ENCODE measurements around the gene ZCCHC4. TPM values are rescaled to one million over a fixed set of nuclear protein-coding genes. Genes with fewer than 3 reads are reported as not detected.

The ZCCHC4 gene, protein sequence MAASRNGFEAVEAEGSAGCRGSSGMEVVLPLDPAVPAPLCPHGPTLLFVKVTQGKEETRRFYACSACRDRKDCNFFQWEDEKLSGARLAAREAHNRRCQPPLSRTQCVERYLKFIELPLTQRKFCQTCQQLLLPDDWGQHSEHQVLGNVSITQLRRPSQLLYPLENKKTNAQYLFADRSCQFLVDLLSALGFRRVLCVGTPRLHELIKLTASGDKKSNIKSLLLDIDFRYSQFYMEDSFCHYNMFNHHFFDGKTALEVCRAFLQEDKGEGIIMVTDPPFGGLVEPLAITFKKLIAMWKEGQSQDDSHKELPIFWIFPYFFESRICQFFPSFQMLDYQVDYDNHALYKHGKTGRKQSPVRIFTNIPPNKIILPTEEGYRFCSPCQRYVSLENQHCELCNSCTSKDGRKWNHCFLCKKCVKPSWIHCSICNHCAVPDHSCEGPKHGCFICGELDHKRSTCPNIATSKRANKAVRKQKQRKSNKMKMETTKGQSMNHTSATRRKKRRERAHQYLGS
- polyA plus RNA-seq (2011; rRNA removed) (8.9 and 10.2 TPM in 2 replicates), polyA plus RNA-seq (2017; fragmentation: RNase III; extraction: RNeasy Plus Mini Kit Qiagen cat#74134 plus additional on column Dnase treatment) (5.2 to 5.9 TPM (median 5.7 TPM) in 3 replicates), polyA minus RNA-seq (2011; rRNA and poly(A)+ RNA removed) (6.1 and 6.6 TPM in 2 replicates)
- 2.8 and 3.1 TPM in 2 replicates for polyA plus RNA-seq (2012; cell fraction: cytosol; rRNA removed)
- 3.6 and 6.6 TPM in 2 replicates for polyA plus RNA-seq (2012; cell fraction: nucleus; rRNA removed)

DNA sequence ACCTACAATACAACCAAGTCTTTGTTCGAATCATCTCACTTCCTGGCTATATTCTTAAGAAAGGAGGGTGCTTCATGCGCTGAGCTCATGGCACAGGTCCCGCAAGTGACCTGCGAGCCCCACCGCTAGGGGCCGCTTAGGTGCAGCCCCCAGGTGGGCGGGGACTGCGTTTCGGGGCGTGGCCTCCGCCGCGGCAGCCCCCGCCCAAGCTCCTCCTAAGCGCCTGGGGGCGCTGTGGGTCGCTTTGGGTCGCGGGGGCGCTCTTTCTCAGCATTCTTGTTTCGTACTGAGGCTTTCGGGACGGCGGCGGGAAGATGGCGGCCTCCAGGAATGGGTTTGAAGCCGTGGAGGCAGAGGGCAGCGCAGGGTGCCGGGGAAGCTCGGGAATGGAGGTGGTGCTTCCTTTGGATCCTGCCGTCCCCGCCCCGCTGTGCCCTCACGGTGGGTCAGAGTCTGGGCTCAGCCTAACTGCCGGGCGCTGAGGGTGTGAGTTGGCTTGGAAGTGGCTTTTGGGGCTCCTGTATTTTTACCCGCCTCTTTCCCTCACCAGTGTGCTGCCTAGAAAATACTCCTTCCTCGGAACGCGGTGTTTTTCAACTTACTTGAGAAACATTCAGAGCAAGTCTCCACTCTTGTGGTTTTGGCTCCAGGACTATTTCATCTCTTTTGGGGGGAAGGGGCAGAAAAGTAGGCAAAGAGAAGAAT is at the start of gene ZCCHC4:
Gene ZCCHC4 (plus strand): TSS at position 279 of the 705 bp plus-strand sequence. CDS start 36 bp downstream, at position 315.
- ChIA-PET POLR2A (interaction anchor here (0.6 to 1.3 kb wide), 6 partner anchors 8 to 153 kb away, joined by 3 to 8 read pairs (median 5); partner anchors contain the start of genes ANAPC4 and SEPSECS), CTCF (interaction anchor here (0.5 to 3.0 kb wide), 35 partner anchors 8 to 1515 kb away, joined by 3 to 31 read pairs (median 4); partner anchors contain the start of gene PI4K2B)
- FAIRE-seq: no peak
- TF ChIP-seq, protein P1, sequence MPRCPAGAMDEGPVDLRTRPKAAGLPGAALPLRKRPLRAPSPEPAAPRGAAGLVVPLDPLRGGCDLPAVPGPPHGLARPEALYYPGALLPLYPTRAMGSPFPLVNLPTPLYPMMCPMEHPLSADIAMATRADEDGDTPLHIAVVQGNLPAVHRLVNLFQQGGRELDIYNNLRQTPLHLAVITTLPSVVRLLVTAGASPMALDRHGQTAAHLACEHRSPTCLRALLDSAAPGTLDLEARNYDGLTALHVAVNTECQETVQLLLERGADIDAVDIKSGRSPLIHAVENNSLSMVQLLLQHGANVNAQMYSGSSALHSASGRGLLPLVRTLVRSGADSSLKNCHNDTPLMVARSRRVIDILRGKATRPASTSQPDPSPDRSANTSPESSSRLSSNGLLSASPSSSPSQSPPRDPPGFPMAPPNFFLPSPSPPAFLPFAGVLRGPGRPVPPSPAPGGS (IDR thresholded peaks at IDR 0.05): peak; percentile 57; the same call in 1 of the 3 replicates
- TF ChIP-seq, protein P2, sequence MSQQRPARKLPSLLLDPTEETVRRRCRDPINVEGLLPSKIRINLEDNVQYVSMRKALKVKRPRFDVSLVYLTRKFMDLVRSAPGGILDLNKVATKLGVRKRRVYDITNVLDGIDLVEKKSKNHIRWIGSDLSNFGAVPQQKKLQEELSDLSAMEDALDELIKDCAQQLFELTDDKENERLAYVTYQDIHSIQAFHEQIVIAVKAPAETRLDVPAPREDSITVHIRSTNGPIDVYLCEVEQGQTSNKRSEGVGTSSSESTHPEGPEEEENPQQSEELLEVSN (IDR thresholded peaks at IDR 0.05; ENCODE audit: borderline replicate concordance, low read depth): 0 out of 2 replicates have a peak, but pooled peaks have one; percentile 45
- no peak for TF ChIP-seq ZNF302 (CRISPR knock-in tag; IDR thresholded peaks at IDR 0.05)
- TF ChIP-seq, protein P3, sequence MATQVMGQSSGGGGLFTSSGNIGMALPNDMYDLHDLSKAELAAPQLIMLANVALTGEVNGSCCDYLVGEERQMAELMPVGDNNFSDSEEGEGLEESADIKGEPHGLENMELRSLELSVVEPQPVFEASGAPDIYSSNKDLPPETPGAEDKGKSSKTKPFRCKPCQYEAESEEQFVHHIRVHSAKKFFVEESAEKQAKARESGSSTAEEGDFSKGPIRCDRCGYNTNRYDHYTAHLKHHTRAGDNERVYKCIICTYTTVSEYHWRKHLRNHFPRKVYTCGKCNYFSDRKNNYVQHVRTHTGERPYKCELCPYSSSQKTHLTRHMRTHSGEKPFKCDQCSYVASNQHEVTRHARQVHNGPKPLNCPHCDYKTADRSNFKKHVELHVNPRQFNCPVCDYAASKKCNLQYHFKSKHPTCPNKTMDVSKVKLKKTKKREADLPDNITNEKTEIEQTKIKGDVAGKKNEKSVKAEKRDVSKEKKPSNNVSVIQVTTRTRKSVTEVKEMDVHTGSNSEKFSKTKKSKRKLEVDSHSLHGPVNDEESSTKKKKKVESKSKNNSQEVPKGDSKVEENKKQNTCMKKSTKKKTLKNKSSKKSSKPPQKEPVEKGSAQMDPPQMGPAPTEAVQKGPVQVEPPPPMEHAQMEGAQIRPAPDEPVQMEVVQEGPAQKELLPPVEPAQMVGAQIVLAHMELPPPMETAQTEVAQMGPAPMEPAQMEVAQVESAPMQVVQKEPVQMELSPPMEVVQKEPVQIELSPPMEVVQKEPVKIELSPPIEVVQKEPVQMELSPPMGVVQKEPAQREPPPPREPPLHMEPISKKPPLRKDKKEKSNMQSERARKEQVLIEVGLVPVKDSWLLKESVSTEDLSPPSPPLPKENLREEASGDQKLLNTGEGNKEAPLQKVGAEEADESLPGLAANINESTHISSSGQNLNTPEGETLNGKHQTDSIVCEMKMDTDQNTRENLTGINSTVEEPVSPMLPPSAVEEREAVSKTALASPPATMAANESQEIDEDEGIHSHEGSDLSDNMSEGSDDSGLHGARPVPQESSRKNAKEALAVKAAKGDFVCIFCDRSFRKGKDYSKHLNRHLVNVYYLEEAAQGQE (IDR thresholded peaks at IDR 0.05): no peak
- no peak for TF ChIP-seq HOXB13 (CRISPR knock-in tag; IDR thresholded peaks at IDR 0.05; ENCODE audit: low read depth)
- TF ChIP-seq CHD4 (IDR thresholded peaks at IDR 0.05; ENCODE audit: borderline replicate concordance): no peak
- no peak for TF ChIP-seq RARB (CRISPR knock-in tag; IDR thresholded peaks at IDR 0.05)
- 0 out of 2 replicates have a peak, but pooled peaks have one; percentile 26 for TF ChIP-seq RFX5 (IDR thresholded peaks at IDR 0.05)
- TF ChIP-seq EHF (CRISPR knock-in tag; IDR thresholded peaks at IDR 0.05): no peak
- TF ChIP-seq CEBPB (IDR thresholded peaks at IDR 0.05): no peak
- TF ChIP-seq, protein P4, sequence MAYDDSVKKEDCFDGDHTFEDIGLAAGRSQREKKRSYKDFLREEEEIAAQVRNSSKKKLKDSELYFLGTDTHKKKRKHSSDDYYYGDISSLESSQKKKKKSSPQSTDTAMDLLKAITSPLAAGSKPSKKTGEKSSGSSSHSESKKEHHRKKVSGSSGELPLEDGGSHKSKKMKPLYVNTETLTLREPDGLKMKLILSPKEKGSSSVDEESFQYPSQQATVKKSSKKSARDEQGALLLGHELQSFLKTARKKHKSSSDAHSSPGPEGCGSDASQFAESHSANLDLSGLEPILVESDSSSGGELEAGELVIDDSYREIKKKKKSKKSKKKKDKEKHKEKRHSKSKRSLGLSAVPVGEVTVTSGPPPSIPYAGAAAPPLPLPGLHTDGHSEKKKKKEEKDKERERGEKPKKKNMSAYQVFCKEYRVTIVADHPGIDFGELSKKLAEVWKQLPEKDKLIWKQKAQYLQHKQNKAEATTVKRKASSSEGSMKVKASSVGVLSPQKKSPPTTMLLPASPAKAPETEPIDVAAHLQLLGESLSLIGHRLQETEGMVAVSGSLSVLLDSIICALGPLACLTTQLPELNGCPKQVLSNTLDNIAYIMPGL (CRISPR knock-in tag; IDR thresholded peaks at IDR 0.05; ENCODE audit: borderline replicate concordance): peak; percentile 58; the same call in 1 of the 2 replicates
- no peak for TF ChIP-seq KDM1A (IDR thresholded peaks at IDR 0.05; ENCODE audit: low read depth)
- no peak for TF ChIP-seq CBX2 (IDR thresholded peaks at IDR 0.05; ENCODE audit: borderline replicate concordance, low read depth)
- TF ChIP-seq GATA3 (IDR thresholded peaks at IDR 0.05; ENCODE audit: borderline replicate concordance): no peak
- TF ChIP-seq FOSL2 (IDR thresholded peaks at IDR 0.05): no peak
- no peak for TF ChIP-seq FOSL2 (CRISPR knock-in tag; IDR thresholded peaks at IDR 0.05)
- no peak for TF ChIP-seq ESRRA (IDR thresholded peaks at IDR 0.05; ENCODE audit: borderline replicate concordance, low read length)
- TF ChIP-seq, protein P5, sequence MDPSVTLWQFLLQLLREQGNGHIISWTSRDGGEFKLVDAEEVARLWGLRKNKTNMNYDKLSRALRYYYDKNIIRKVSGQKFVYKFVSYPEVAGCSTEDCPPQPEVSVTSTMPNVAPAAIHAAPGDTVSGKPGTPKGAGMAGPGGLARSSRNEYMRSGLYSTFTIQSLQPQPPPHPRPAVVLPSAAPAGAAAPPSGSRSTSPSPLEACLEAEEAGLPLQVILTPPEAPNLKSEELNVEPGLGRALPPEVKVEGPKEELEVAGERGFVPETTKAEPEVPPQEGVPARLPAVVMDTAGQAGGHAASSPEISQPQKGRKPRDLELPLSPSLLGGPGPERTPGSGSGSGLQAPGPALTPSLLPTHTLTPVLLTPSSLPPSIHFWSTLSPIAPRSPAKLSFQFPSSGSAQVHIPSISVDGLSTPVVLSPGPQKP (IDR thresholded peaks at IDR 0.05; ENCODE audit: low read depth, low read length): no peak
- TF ChIP-seq, protein P6, sequence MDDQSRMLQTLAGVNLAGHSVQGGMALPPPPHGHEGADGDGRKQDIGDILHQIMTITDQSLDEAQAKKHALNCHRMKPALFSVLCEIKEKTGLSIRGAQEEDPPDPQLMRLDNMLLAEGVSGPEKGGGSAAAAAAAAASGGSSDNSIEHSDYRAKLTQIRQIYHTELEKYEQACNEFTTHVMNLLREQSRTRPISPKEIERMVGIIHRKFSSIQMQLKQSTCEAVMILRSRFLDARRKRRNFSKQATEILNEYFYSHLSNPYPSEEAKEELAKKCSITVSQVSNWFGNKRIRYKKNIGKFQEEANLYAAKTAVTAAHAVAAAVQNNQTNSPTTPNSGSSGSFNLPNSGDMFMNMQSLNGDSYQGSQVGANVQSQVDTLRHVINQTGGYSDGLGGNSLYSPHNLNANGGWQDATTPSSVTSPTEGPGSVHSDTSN (IDR thresholded peaks at IDR 0.05): no peak
- peak; percentile 14 to 52; a peak in 3 of 5 replicates for TF ChIP-seq RAD21 (conservative IDR thresholded peaks at IDR 0.05 in 1 of 2, IDR thresholded peaks at IDR 0.05 in 1 of 2)
- TF ChIP-seq, protein P7, sequence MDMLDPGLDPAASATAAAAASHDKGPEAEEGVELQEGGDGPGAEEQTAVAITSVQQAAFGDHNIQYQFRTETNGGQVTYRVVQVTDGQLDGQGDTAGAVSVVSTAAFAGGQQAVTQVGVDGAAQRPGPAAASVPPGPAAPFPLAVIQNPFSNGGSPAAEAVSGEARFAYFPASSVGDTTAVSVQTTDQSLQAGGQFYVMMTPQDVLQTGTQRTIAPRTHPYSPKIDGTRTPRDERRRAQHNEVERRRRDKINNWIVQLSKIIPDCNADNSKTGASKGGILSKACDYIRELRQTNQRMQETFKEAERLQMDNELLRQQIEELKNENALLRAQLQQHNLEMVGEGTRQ (IDR thresholded peaks at IDR 0.05): no peak
- no peak for TF ChIP-seq NPAS2 (CRISPR knock-in tag; IDR thresholded peaks at IDR 0.05; ENCODE audit: borderline replicate concordance)
- TF ChIP-seq HEYL (CRISPR knock-in tag; IDR thresholded peaks at IDR 0.05): no peak
- TF ChIP-seq KDM5A (IDR thresholded peaks at IDR 0.05): peak; percentile 90
- TF ChIP-seq CBX8 (IDR thresholded peaks at IDR 0.05): no peak

More for the DNA sequence above, at the start of gene ZCCHC4:
- peak within 1 kb of the TSS; percentile 98 for H3K4me2 ChIP-seq
- no peaks in the 10 kb centered on the region for H3K9me3 ChIP-seq
- peak within 1 kb of the TSS; percentile 80 to 93 for H3K27ac ChIP-seq
- H3K4me1 ChIP-seq: peaks cover 7% of the 10 kb centered on the region; the same call in 1 of the 3 replicates
- peak within 1 kb of the TSS; percentile 95 for H3K4me3 ChIP-seq
- under 1% methylated on average over 17 of the region's 40 CpGs for WGBS (ENCODE audit: missing lambda C conversion rate)
- ATAC-seq (peak; percentile 95 to 97), DNase-seq (ENCODE audit: low read depth in 1 of 2, low spot score in 1 of 2) (peak; percentile 18 to 91)
